H1 (cell line): Measurements from ENCODE around the gene VCX2. TPM values are rescaled to one million over a fixed set of nuclear protein-coding genes. Genes with fewer than 3 reads are reported as not detected.
"Not testable (repeated sequence)": the region's sequence is repeated elsewhere in the genome, so short reads cannot be mapped to it uniquely, and the experiment has no call there.

Source experiments
- CTCF ChIA-PET: fragments of 300-600 bp; sonication (Branson Sonifier 250); formaldehyde crosslinking; loops from one replicate; lab custom pipeline; 2021; ENCODE audit not compliant: partially characterized antibody; lab: Charles Lee
- POLR2A ChIA-PET: fragments of 300-600 bp; sonication (Branson Sonifier 250); formaldehyde crosslinking; loops from one replicate; lab custom pipeline; 2021; ENCODE audit warnings: inconsistent platforms; ENCODE audit not compliant: partially characterized antibody; lab: Charles Lee
- DNase-seq, 2 experiments: peaks; one replicate each; pipeline versions ENCODE4 v3.0.0 to v3.0.0-alpha.2; 2010 to 2022; ENCODE audit warnings: low spot score in 2 of 2, low read depth in 1 of 2, mixed read lengths in 1 of 2
- FAIRE-seq: peaks from 2 replicates; lab custom pipeline; 2011; peaks lifted over from hg19 to GRCh38; lab: Jason Lieb, UNC
- H2AFZ ChIP-seq: 2 replicates; pipeline ENCODE4 v1.8.1; 2012; ENCODE audit warnings: low read length, inconsistent platforms
- H2AK5ac ChIP-seq: 2 replicates; pipeline ENCODE4 v1.6.1; 2013; ENCODE audit warnings: low read depth, low read length
- H2BK120ac ChIP-seq: replicated peaks from 2 replicates; pipeline ENCODE3; 2013; ENCODE audit warnings: low read depth, low read length, inconsistent platforms
- H2BK12ac ChIP-seq: 2 replicates; pipeline ENCODE4 v1.6.1; 2013; ENCODE audit warnings: low read depth, low read length
- H2BK15ac ChIP-seq: 2 replicates; pipeline ENCODE4 v1.6.1; 2013; ENCODE audit warnings: low read length
- H2BK20ac ChIP-seq: 2 replicates; pipeline ENCODE4 v1.6.1; 2013; ENCODE audit warnings: low read length
- H2BK5ac ChIP-seq: 2 replicates; pipeline ENCODE4 v1.6.1; 2013; ENCODE audit warnings: low read depth, low read length
- H3K14ac ChIP-seq: 2 replicates; pipeline ENCODE4 v1.6.1; 2013; ENCODE audit warnings: inconsistent platforms; ENCODE audit not compliant: insufficient read length
- H3K18ac ChIP-seq: 2 replicates; pipeline ENCODE4 v1.6.1; 2013; ENCODE audit warnings: low read length; ENCODE audit errors: extremely low read depth
- H3K23ac ChIP-seq: 2 replicates; pipeline ENCODE4 v1.6.1; 2013; ENCODE audit warnings: inconsistent platforms; ENCODE audit not compliant: insufficient read length
- H3K23me2 ChIP-seq: 2 replicates; pipeline ENCODE4 v1.6.1; 2013; ENCODE audit warnings: low read depth, low read length
- H3K27ac ChIP-seq: 2 replicates; pipeline ENCODE4 v1.6.1; 2011; ENCODE audit warnings: low read depth, low read length, inconsistent platforms
- H3K27me3 ChIP-seq, 4 experiments: replicated peaks in 1 of 4; 1 replicate in 1 of 4; 2 replicates in 3 of 4; pipeline versions ENCODE4 v1.6.1 to v1.8.1; 2011 to 2013; ENCODE audit warnings: low read length in 3 of 4, mild to moderate bottlenecking in 3 of 4, inconsistent platforms in 2 of 4, mixed read lengths in 2 of 4, moderate library complexity in 1 of 4; ENCODE audit not compliant: control insufficient read depth in 3 of 4, insufficient read depth in 3 of 4; ENCODE audit errors: extremely low read depth in 1 of 4
- H3K36me3 ChIP-seq, 4 experiments: 2 replicates each; pipeline versions ENCODE4 v1.6.1 to v1.8.1; 2011 to 2013; ENCODE audit warnings: mild to moderate bottlenecking in 4 of 4, low read length in 3 of 4, moderate library complexity in 2 of 4, control low read depth in 1 of 4, inconsistent platforms in 1 of 4; ENCODE audit not compliant: insufficient read depth in 4 of 4, control insufficient read depth in 2 of 4
- H3K4ac ChIP-seq: replicated peaks from 2 replicates; pipeline ENCODE3; 2013; ENCODE audit warnings: low read length, low read depth, mixed read lengths, inconsistent platforms; ENCODE audit not compliant: insufficient read length
- H3K4me1 ChIP-seq, 4 experiments: replicated peaks in 1 of 4; 1 replicate in 1 of 4; 2 replicates in 3 of 4; pipeline versions ENCODE4 v1.6.1 to v1.8.1; 2011 to 2013; ENCODE audit warnings: low read length in 3 of 4, inconsistent platforms in 2 of 4, mixed read lengths in 1 of 4; ENCODE audit not compliant: insufficient read depth in 4 of 4, control insufficient read depth in 3 of 4
- H3K4me2 ChIP-seq, 2 experiments: 2 replicates each; pipeline versions ENCODE4 v1.6.1 to v1.8.1; 2011 to 2013; ENCODE audit warnings: low read depth in 2 of 2, low read length in 2 of 2, control low read depth in 1 of 2, inconsistent platforms in 1 of 2, mild to moderate bottlenecking in 1 of 2; ENCODE audit not compliant: insufficient read depth in 1 of 2
- H3K4me3 ChIP-seq, 4 experiments: fragments of 200-600, 300-600 bp in 1 of 4; sonication (generic), shearing (Covaris generic), sonication (Bioruptor Twin) in 1 of 4; 2 replicates each; pipeline versions ENCODE4 v1.5.1 to v1.8.1; 2011 to 2016; ENCODE audit warnings: low read length in 4 of 4, low read depth in 3 of 4, control low read depth in 2 of 4, inconsistent platforms in 2 of 4, mild to moderate bottlenecking in 2 of 4, mixed read lengths in 1 of 4, moderate library complexity in 1 of 4; ENCODE audit not compliant: insufficient read depth in 2 of 4; ENCODE audit errors: extremely low read depth in 1 of 4
- H3K56ac ChIP-seq: replicated peaks from 2 replicates; pipeline ENCODE3; 2013; ENCODE audit warnings: low read depth, mild to moderate bottlenecking, mixed read lengths, low read length, inconsistent platforms; ENCODE audit not compliant: insufficient read length
- H3K79me1 ChIP-seq: 2 replicates; pipeline ENCODE4 v1.6.1; 2013; ENCODE audit warnings: low read depth, low read length, control low read depth
- H3K79me2 ChIP-seq, 2 experiments: 2 replicates each; pipeline versions ENCODE4 v1.6.1 to v1.8.1; 2012 to 2013; ENCODE audit warnings: low read length in 2 of 2, mild to moderate bottlenecking in 2 of 2, inconsistent platforms in 1 of 2; ENCODE audit not compliant: insufficient read depth in 2 of 2, control insufficient read depth in 1 of 2
- H3K9ac ChIP-seq, 4 experiments: replicated peaks in 1 of 4; 1 replicate in 1 of 4; 2 replicates in 3 of 4; pipeline versions ENCODE4 v1.6.1 to v1.8.1; 2011 to 2013; ENCODE audit warnings: low read depth in 3 of 4, low read length in 3 of 4, control low read depth in 2 of 4, mild to moderate bottlenecking in 2 of 4, moderate library complexity in 2 of 4, inconsistent platforms in 1 of 4; ENCODE audit errors: extremely low read depth in 1 of 4
- H3K9me3 ChIP-seq, 2 experiments: 2 replicates each; pipeline versions ENCODE4 v1.6.1 to v1.8.1; 2012 to 2013; ENCODE audit warnings: mild to moderate bottlenecking in 2 of 2, moderate library complexity in 2 of 2, control low read depth in 1 of 2, inconsistent platforms in 1 of 2, low read depth in 1 of 2, low read length in 1 of 2, mixed read lengths in 1 of 2; ENCODE audit not compliant: insufficient read depth in 2 of 2
- H4K20me1 ChIP-seq, 2 experiments: replicated peaks in 1 of 2; 2 replicates each; pipeline versions ENCODE3 to v1.8.1; 2011 to 2013; ENCODE audit warnings: inconsistent platforms in 2 of 2, low read length in 2 of 2, mild to moderate bottlenecking in 1 of 2; ENCODE audit not compliant: insufficient read depth in 2 of 2, control insufficient read depth in 1 of 2
- H4K5ac ChIP-seq: 2 replicates; pipeline ENCODE4 v1.6.1; 2013; ENCODE audit warnings: low read length, low read depth, mixed read lengths, inconsistent platforms; ENCODE audit not compliant: insufficient read length
- H4K8ac ChIP-seq: 2 replicates; pipeline ENCODE4 v1.8.0; 2013; ENCODE audit warnings: mild to moderate bottlenecking, moderate library complexity, low read length, inconsistent platforms; ENCODE audit not compliant: insufficient read depth; ENCODE audit errors: extremely low read depth
- H4K91ac ChIP-seq: replicated peaks from 2 replicates; pipeline ENCODE3; 2013; ENCODE audit warnings: low read length, mixed read lengths, inconsistent platforms; ENCODE audit not compliant: insufficient read length
- WGBS, 2 experiments: shearing (Covaris generic) in 1 of 2; methylation state at CpG; one replicate each; pipeline versions ENCODE4 v1.1.6 to v1.1.7; 2013 to 2015; ENCODE audit warnings: low lambda C conversion rate in 2 of 2, mixed read lengths in 2 of 2, inconsistent platforms in 1 of 2, low coverage in 1 of 2, missing lambda C conversion rate in 1 of 2; ENCODE audit not compliant: insufficient replicate concordance in 2 of 2, insufficient coverage in 1 of 2, insufficient read length in 1 of 2; ENCODE audit errors: extremely low coverage in 1 of 2, missing lambda C conversion rate in 1 of 2; 5-methylcytosine and 5-hydroxymethylcytosine counted together
- microRNA counts: library from miRNA; unstranded; fragments of <30 nt; microRNA quantifications from one replicate; lab custom pipeline; 2015
- microRNA-seq, 2 experiments: library from miRNA; unstranded; fragments of <30 nt; microRNA quantifications; one replicate each; pipeline versions ENCODE4 to v1.2.0, GENCODE V29; 2016 to 2020; ENCODE audit warnings: borderline microRNAs expressed in 2 of 2, borderline number of aligned reads in 2 of 2, borderline replicate concordance in 1 of 2
- polyA plus RNA-seq, 7 experiments: library from polyadenylated mRNA; depleted of rRNA in 3 of 7; stranded (reverse) in 5 of 7; unstranded in 2 of 7; fragments of >200 nt in 5 of 7; fragments of 200-250 nt in 2 of 7; gene quantifications; 1 replicate in 5 of 7; 2 replicates in 1 of 7; 4 replicates in 1 of 7; pipeline versions ENCODE4 v1.2.1 to v1.2.3, GENCODE V29; 2011 to 2013; ENCODE audit warnings: missing spikeins in 2 of 7, mixed read lengths in 2 of 7
- small RNA-seq: library from polyadenylated mRNA; stranded (forward); fragments of <200 nt; extraction: miRNeasy Mini kit (QIAGEN cat#:217004); gene quantifications from one replicate; pipeline ENCODE3, GENCODE V24; 2013; ENCODE audit not compliant: insufficient read depth
- total RNA-seq: library from RNA; stranded (reverse); fragmentation: NEBNext Ultra II Directional; extraction: Animal tissue kit (Norgen Biotek cat#: 25700); gene quantifications from 2 replicates; pipeline ENCODE4 v1.2.1, GENCODE V29; 2021

The VCX2 gene
- total and polyA plus RNA-seq, 2 of the 8 experiments (the other 6 are each of a cell fraction or from before 2014, with no cell fraction given): not detected

DNA sequence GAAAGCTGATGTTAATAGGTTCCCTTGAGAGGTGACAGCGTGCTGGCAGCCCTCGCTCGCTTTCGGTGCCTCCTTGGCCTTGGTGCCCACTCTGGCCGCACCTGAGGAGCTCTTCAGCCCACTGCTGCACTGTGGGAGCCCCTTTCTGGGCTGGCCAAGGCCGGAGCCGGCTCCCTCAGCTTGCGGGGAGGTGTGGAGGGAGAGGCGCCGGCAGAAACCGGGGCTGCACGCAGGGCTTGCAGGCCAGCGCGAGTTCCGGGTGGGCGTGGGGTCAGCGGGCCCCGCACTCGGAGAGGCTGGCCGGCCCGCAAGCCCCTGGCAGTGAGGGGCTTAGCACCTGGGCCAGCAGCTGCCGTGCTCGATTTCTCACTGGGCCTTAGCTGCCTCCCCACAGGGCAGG is 49.7 kb downstream of the VCX2 start:
- CTCF ChIA-PET, H2BK5ac ChIP-seq, H3K36me3 ChIP-seq, POLR2A ChIA-PET, H3K9me3 ChIP-seq, H2BK12ac ChIP-seq, H3K4me1 ChIP-seq, H3K23ac ChIP-seq, H4K91ac ChIP-seq, H3K4me3 ChIP-seq, H2AFZ ChIP-seq, H3K23me2 ChIP-seq, H2BK20ac ChIP-seq, DNase-seq, H3K79me2 ChIP-seq, FAIRE-seq, H4K5ac ChIP-seq, H3K56ac ChIP-seq, H3K18ac ChIP-seq, H4K20me1 ChIP-seq, H3K4ac ChIP-seq, H4K8ac ChIP-seq, H3K14ac ChIP-seq, H3K9ac ChIP-seq, H2AK5ac ChIP-seq, H3K27ac ChIP-seq, H2BK120ac ChIP-seq, H2BK15ac ChIP-seq, H3K27me3 ChIP-seq, H3K4me2 ChIP-seq, H3K79me1 ChIP-seq: not testable (repeated sequence)
- WGBS, 2 experiments: 87% methylated on average over 9 of the region's 23 CpGs; no CpG with 5 or more reads in 1 of the 2 experiments

MicroRNAs encoded within 50 kb of the gene (microRNA counts, 767-probe panel; counts per million panel counts)
- microRNA hsa-miR-651 (lab: Ali Mortazavi, UCI): 879 counts per million, percentile 95 among the panel's probes with 10 or more counts

Small RNA genes lying within 50 kb of the gene (microRNA-seq; reads per million reads assigned to microRNA genes)
- 5.3 to 5.5 reads per million in 2 experiments for gene MIR651

Small RNA genes lying within 50 kb of the gene (small RNA-seq; reads per million reads assigned to genes)
- 34.3 reads per million, percentile 95 among the genes with 10 or more reads in this experiment for gene MIR651

Other genes starting within 250 kb of the VCX2 start
- gene PNPLA4, start 243.9 kb downstream of the VCX2 start, total RNA-seq: 12.8 and 14.3 TPM in 2 replicates
- gene PNPLA4, start 243.9 kb downstream of the VCX2 start, polyA plus RNA-seq (2011; rRNA removed): 17.2 and 18.2 TPM in 2 replicates